Activated naive CD4-positive, alpha-beta T cell treated with anti-CD3 and anti-CD28 coated beads for 36 hours (primary cell): ENCODE results near the gene CES2. TPM values are rescaled to one million over a fixed set of nuclear protein-coding genes. Genes with fewer than 3 reads are reported as not detected.
"Not testable (repeated sequence)": the region's sequence is repeated elsewhere in the genome, so short reads cannot be mapped to it uniquely, and the experiment has no call there.

ENCODE experiments used
- CTCF ChIA-PET: fragments of 350-600 bp; sonication (Branson Sonifier 250); formaldehyde crosslinking; loops from one replicate; lab custom pipeline; 2021; ENCODE audit warnings: antibody characterized with exemption; lab: Charles Lee
- DNase-seq: peaks from one replicate; pipeline ENCODE4 v3.0.0-alpha.2; 2020
- H3K27ac Mint-ChIP-seq: one replicate; pipeline ENCODE4 v1.8.0; 2021; ENCODE audit warnings: mild to moderate bottlenecking, mixed read lengths
- H3K27me3 Mint-ChIP-seq: one replicate; pipeline ENCODE4 v1.8.0; 2021; ENCODE audit warnings: low read depth, mixed read lengths
- H3K36me3 Mint-ChIP-seq: one replicate; pipeline ENCODE4 v1.8.0; 2021; ENCODE audit warnings: low read depth, mixed read lengths
- H3K4me1 Mint-ChIP-seq: one replicate; pipeline ENCODE4 v1.8.0; 2021; ENCODE audit warnings: low read depth, mixed read lengths
- H3K4me3 Mint-ChIP-seq: one replicate; pipeline ENCODE4 v1.8.0; 2021; ENCODE audit warnings: mild to moderate bottlenecking, moderate library complexity, mixed read lengths
- H3K9me3 Mint-ChIP-seq: one replicate; pipeline ENCODE4 v1.8.0; 2021; ENCODE audit warnings: mixed read lengths
- intact Hi-C: fragments of 100-400 bp; cut with micrococcal nuclease; formaldehyde crosslinking; loops from one replicate; pipeline ENCODE4 v1.15.1; 2023
- total RNA-seq, 2 experiments: library from RNA; stranded (reverse); gene quantifications; one replicate each; pipeline ENCODE4 v1.2.3, GENCODE V29; 2021

The CES2 gene
- total RNA-seq, 2 experiments from 2014 or later = 20.0 to 22.0 TPM

DNA sequence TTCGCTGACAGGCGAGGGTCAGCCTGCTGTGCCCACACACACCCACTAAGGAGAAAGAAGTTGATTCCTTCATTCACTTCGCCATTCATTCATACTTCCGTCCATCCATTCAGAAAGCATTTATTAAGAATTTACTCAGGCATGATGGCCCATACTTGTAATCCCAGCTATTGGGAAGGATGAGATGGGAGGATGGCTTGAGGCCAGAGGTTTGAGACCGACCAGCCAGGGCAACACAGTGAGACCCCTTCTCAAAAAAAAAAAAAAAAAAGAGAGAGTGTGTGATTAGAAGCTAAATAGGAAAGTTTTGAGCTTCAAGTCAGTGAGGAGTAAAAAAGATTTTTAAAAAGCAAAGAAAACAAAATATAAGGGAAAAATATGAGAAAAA, 8.7 kb downstream of the CES2 start:
- CTCF ChIA-PET = interaction anchor here (0.6 to 1.0 kb wide), 2 partner anchors 87 to 242 kb away, joined by 3 to 4 read pairs; no protein-coding TSS in a partner anchor
- intact Hi-C loops = no loop called here
- Mint-ChIP-seq H3K27ac (no peak overlapping the region), H3K9me3 (no peaks in the 10 kb centered on the region), H3K4me1 (peaks cover 12% of the 10 kb centered on the region), H3K27me3 (peaks cover 9% of the 10 kb centered on the region), H3K36me3 (peaks cover 11% of the 10 kb centered on the region), H3K4me3 (no peak overlapping the region)
- DNase-seq = no peak

DNA sequence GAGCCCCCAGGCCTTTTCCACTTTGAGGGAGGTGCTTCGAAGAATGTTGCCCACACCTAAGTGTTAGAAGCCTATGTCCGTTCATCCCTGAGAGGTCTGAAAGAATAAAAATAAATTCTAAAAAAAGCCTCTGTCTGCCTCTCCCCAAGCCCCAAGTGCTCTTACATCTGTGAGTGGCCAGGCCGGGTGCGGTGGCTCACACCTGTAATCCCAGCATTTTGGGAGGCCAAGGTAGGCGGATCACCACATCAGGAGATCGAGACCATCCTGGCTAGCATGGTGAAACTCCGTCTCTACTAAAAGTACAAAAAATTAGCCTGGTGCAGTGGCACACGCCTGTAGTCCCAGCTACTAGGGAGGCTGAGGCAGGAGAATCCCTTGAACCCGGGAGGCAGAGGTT, 9.7 kb downstream of the CES2 start:
- H3K9me3 Mint-ChIP-seq, H3K4me3 Mint-ChIP-seq, H3K27ac Mint-ChIP-seq, DNase-seq, intact Hi-C loops, H3K36me3 Mint-ChIP-seq: not testable (repeated sequence)
- CTCF ChIA-PET = interaction anchor here (1.3 kb wide), 2 partner anchors 8 to 15 kb away, joined by 3 to 4 read pairs; no protein-coding TSS in a partner anchor
- H3K27me3 Mint-ChIP-seq = peaks cover 18% of the 10 kb centered on the region
- H3K4me1 Mint-ChIP-seq = peaks cover 12% of the 10 kb centered on the region

- H3K9me3 Mint-ChIP-seq = no peaks in the 10 kb centered on the region
- no peak overlapping the region for H3K27ac Mint-ChIP-seq
- peaks cover 9% of the 10 kb centered on the region for H3K36me3 Mint-ChIP-seq
- no peak overlapping the region for H3K4me3 Mint-ChIP-seq
- peaks cover 23% of the 10 kb centered on the region for H3K27me3 Mint-ChIP-seq
- intact Hi-C loops = loop anchor here (2.0 kb wide), 1 partner anchor 51 kb away; no protein-coding TSS in a partner anchor
- DNase-seq = no peak
- H3K4me1 Mint-ChIP-seq = peaks cover 17% of the 10 kb centered on the region
- CTCF ChIA-PET = interaction anchor here (0.7 to 1.3 kb wide), 4 partner anchors 9 to 29 kb away, joined by 3 to 4 read pairs (median 4); no protein-coding TSS in a partner anchor
Measured at GRCh38 chr16:66945939-66946338, 10.6 kb downstream of the CES2 start.

DNA sequence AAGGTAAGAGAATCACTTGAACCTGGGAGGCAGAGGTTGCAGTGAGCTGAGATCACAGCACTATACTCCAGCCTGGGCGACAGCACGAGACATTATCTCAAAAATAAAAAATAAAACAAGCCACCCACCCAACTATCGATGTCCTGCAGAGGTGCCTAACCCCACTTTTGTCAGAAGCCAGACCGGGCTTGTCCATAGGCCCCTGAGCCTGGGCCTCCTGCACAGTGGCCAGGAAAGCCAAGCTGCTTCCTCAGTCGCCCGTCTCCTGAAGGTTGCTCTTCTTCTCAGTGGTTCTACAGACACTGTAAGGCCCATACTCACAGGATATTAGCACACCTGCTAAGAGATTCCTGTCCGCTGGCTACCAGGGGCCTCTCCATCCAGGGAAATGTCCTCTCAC, 11.2 kb downstream of the CES2 start:
- no peak overlapping the region for H3K4me3 Mint-ChIP-seq
- CTCF ChIA-PET = interaction anchor here (0.7 to 1.3 kb wide), 4 partner anchors 11 to 29 kb away, joined by 3 to 4 read pairs (median 4); no protein-coding TSS in a partner anchor
- no peaks in the 10 kb centered on the region for H3K9me3 Mint-ChIP-seq
- H3K27me3 Mint-ChIP-seq = peaks cover 28% of the 10 kb centered on the region
- intact Hi-C loops = loop anchor here (2.0 kb wide), 1 partner anchor 52 kb away; no protein-coding TSS in a partner anchor
- H3K4me1 Mint-ChIP-seq = peaks cover 17% of the 10 kb centered on the region
- H3K36me3 Mint-ChIP-seq = peaks cover 5% of the 10 kb centered on the region
- DNase-seq = no peak
- H3K27ac Mint-ChIP-seq = no peak overlapping the region

GRCh38 chr16:66946974-66947301, 11.6 kb downstream of the CES2 start:
- Mint-ChIP-seq H3K9me3 (no peaks in the 10 kb centered on the region), H3K4me1 (peaks cover 17% of the 10 kb centered on the region), H3K27ac (no peak overlapping the region), H3K27me3 (peaks cover 32% of the 10 kb centered on the region), H3K4me3 (no peak overlapping the region), H3K36me3 (peaks cover 3% of the 10 kb centered on the region)
- no peak for DNase-seq
- intact Hi-C loops = loop anchor here (1.0 to 2.0 kb wide), 8 partner anchors 13 to 297 kb away; partner anchors contain the start of genes CIAO2B and MATCAP1
- CTCF ChIA-PET = interaction anchor here (0.9 to 1.3 kb wide), 2 partner anchors 11 to 26 kb away, joined by 3 to 4 read pairs; no protein-coding TSS in a partner anchor

DNA sequence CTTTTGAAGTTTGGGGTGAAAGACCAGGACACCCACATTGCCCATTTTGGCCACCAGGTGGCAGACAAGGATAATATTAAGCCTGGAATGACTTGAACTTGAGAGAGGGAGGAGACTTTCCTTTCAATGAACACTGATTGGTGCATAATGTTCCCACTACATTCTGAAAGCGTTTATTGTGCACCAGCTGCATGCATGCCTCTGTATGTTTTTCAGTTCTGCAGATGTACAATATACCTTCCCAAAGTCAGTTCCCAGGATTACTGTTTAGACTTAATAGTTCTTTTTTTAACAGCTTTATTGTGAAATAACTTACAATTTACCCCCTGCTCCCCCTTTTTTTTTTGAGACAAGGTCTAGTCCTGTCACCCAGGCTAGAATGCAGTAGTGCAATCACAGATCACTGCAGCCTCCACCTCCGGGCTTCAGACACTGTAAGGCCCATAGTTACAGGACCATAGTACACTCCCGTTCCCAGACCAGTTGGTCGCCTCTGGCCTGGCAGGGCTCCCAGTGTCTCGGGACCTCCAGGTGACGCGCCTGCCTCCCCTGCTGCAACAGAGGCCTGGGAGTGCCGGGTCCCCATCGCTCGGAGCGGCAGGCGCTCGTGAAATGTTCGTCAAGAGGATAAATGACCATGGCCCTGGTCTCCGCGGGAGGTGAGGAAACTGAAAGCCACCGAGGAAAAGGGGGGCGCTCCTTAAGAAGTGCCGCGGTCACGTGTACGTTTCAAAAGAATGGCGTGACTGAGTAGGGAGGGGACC, 12.2 kb downstream of the CES2 start:
- intact Hi-C loops = loop anchor here (1.0 to 2.0 kb wide), 8 partner anchors 13 to 297 kb away; partner anchors contain the start of genes CIAO2B and MATCAP1
- DNase-seq = peak; percentile 95
- H3K27ac Mint-ChIP-seq = no peak overlapping the region
- peak overlapping the region; percentile 81 for H3K4me3 Mint-ChIP-seq
- CTCF ChIA-PET = interaction anchor here (0.6 to 1.3 kb wide), 6 partner anchors 10 to 238 kb away, joined by 3 to 5 read pairs (median 3); no protein-coding TSS in a partner anchor
- peaks cover 17% of the 10 kb centered on the region for H3K4me1 Mint-ChIP-seq
- H3K36me3 Mint-ChIP-seq = peaks cover 2% of the 10 kb centered on the region
- H3K9me3 Mint-ChIP-seq = no peaks in the 10 kb centered on the region
- H3K27me3 Mint-ChIP-seq = peaks cover 34% of the 10 kb centered on the region

DNA sequence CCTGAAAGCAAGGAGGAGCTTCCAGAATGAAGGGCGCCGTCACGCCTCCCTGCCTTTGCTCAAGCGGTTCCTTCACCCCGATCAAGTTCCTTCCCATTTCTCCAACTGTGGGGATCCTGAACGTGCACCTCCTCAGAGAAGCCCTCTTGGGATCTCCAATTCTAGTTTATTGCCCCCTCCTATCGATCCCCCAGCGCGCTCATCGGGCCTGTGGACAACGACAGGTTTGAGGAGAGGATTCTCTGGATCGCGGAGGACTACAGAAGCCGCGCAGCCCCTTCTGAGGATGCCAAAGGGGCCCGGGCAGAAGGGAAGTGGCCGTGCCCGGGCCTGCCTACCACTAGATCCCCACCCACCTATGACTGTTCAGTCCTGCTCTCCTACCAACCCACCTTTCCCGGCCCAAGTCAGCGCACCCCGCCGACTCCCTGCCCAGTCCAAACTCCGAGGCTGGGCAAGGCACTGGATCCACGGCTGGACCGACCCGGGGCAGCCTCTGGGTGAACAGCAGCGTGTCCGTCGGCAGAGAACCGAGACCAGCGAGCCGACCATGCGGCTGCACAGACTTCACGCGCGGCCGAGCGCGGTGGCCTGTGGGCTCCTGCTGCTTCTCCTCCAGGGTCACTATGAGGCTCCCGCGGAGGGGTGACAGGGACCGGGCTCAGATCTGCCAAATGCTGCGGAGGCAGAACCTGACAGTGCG, 13.0 kb downstream of the CES2 start:
- intact Hi-C loops = no loop called here
- Mint-ChIP-seq H3K36me3 (no peaks in the 10 kb centered on the region), H3K27ac (no peak overlapping the region), H3K9me3 (no peaks in the 10 kb centered on the region), H3K4me3 (peak overlapping the region; percentile 81), H3K27me3 (peaks cover 34% of the 10 kb centered on the region), H3K4me1 (peaks cover 17% of the 10 kb centered on the region)
- no peak for DNase-seq
- CTCF ChIA-PET = interaction anchor here (1.0 to 1.1 kb wide), 2 partner anchors 197 to 237 kb away, joined by 3 to 5 read pairs; no protein-coding TSS in a partner anchor

DNA sequence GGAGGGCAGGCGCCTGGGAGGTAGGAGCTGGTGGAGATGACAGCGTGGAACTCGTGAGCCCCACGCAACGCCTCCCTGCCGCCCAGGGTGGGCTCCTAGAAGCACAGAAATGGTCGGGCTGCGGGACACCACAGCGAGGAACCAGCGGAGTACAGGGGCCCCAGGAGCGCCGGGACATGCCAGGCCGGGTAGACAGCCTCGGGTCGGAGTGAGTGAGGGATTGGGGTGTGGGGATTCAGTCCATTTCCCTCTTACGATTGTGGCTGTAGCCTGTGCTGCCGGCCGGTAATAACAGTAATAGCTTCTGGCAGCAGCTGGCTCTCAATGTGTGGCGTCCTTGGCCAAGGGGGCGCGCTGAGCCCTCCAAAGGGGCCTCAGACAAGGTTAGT, 13.5 kb downstream of the CES2 start:
- CTCF ChIA-PET = interaction anchor here (0.5 kb wide), 1 partner anchor 455 kb away, joined by 3 read pairs; no protein-coding TSS in a partner anchor
- intact Hi-C loops = no loop called here
- H3K9me3 Mint-ChIP-seq = no peaks in the 10 kb centered on the region
- peak overlapping the region; percentile 81 for H3K4me3 Mint-ChIP-seq
- H3K4me1 Mint-ChIP-seq = peaks cover 17% of the 10 kb centered on the region
- no peak overlapping the region for H3K27ac Mint-ChIP-seq
- DNase-seq = no peak
- peaks cover 35% of the 10 kb centered on the region for H3K27me3 Mint-ChIP-seq
- no peaks in the 10 kb centered on the region for H3K36me3 Mint-ChIP-seq

GRCh38 chr16:66949472-66949871, 14.2 kb downstream of the CES2 start:
- no peak for DNase-seq
- intact Hi-C loops = no loop called here
- no peaks in the 10 kb centered on the region for H3K36me3 Mint-ChIP-seq
- CTCF ChIA-PET = interaction anchor here (0.5 kb wide), 1 partner anchor 454 kb away, joined by 3 read pairs; no protein-coding TSS in a partner anchor
- H3K9me3 Mint-ChIP-seq = no peaks in the 10 kb centered on the region
- H3K27me3 Mint-ChIP-seq = peaks cover 38% of the 10 kb centered on the region
- no peak overlapping the region for H3K27ac Mint-ChIP-seq
- no peak overlapping the region for H3K4me3 Mint-ChIP-seq
- H3K4me1 Mint-ChIP-seq = peaks cover 18% of the 10 kb centered on the region

- Mint-ChIP-seq H3K27me3 (peaks cover 38% of the 10 kb centered on the region), H3K9me3 (no peaks in the 10 kb centered on the region), H3K27ac (no peak overlapping the region), H3K4me3 (no peak overlapping the region), H3K36me3 (no peaks in the 10 kb centered on the region), H3K4me1 (peaks cover 18% of the 10 kb centered on the region)
- CTCF ChIA-PET = interaction anchor here (0.7 kb wide), 1 partner anchor 9 kb away, joined by 3 read pairs; no protein-coding TSS in a partner anchor
- intact Hi-C loops = loop anchor here (10.0 kb wide), 1 partner anchor 464 kb away; the partner anchor contains the start of gene ZDHHC1
- DNase-seq = no peak
Measured at GRCh38 chr16:66950437-66950836, 15.1 kb downstream of the CES2 start.

- H3K27ac Mint-ChIP-seq = no peak overlapping the region
- no peaks in the 10 kb centered on the region for H3K9me3 Mint-ChIP-seq
- CTCF ChIA-PET = interaction anchor here (1.6 kb wide), 1 partner anchor 10 kb away, joined by 4 read pairs; the partner anchor contains the start of gene CES3
- H3K27me3 Mint-ChIP-seq = peaks cover 38% of the 10 kb centered on the region
- peaks cover 18% of the 10 kb centered on the region for H3K4me1 Mint-ChIP-seq
- intact Hi-C loops = loop anchor here (10.0 kb wide), 1 partner anchor 464 kb away; the partner anchor contains the start of gene ZDHHC1
- H3K4me3 Mint-ChIP-seq = no peak overlapping the region
- H3K36me3 Mint-ChIP-seq = no peaks in the 10 kb centered on the region
- no peak for DNase-seq
Measured at GRCh38 chr16:66950971-66951790, 15.9 kb downstream of the CES2 start.
